ENCODE measurements around the gene WNT9A. TPM values are rescaled to one million over a fixed set of nuclear protein-coding genes. Genes with fewer than 3 reads are reported as not detected.

WNT9A gene
- total and polyA plus RNA-seq, 2 donors from 2014 or later = 0.58 to 3.1 TPM

DNA sequence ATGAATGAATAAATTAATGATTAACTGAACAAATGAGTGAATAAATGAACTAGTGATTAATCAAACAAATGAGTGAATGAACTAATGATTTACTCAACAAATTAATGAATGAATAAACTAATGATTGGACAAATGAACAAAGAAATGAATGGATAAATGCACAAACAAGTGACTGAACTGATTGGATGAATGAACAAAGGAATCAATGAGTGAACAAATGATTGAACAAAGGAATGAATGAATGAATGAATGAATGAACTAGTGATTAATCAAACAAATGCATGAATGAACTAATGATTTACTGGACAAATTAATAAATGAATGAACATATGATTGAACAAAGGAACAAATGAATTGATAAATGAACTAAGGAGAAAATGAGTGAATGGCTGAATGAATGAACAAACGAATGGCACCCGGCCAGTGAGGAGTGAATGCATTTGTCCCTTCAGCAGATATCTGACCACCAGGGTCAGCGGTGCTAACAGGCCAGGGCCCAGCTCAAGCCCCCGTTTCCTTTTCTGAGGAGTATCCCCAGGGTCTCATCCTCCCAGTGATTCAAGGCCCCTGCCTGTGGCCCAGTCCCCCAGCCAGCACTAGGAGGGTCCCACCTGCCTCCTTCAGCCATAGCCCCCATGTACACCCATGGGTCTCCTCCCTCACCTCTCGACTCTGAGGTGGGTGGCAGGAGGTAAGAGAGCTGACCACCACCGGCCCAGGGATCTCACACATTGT, 49.9 kb downstream of the WNT9A start:
- no peaks in the 10 kb centered on the region for H3K36me3 ChIP-seq (ENCODE audit: control insufficient read depth in 2 of 3, insufficient read depth in 3 of 3, low read length in 3 of 3)
- intact Hi-C loops (cut with DNase I) = no loop called here
- H3K9ac ChIP-seq (ENCODE audit: low read length in 3 of 3) = no peak overlapping the region
- no peak overlapping the region for H3K27ac ChIP-seq (ENCODE audit: low read depth in 2 of 2, low read length in 2 of 2)
- H3K4me1 ChIP-seq (ENCODE audit: control insufficient read depth in 2 of 3, insufficient read depth in 2 of 3, low read depth in 1 of 3, low read length in 3 of 3) = no peaks in the 10 kb centered on the region
- TF ChIP-seq, protein P1, sequence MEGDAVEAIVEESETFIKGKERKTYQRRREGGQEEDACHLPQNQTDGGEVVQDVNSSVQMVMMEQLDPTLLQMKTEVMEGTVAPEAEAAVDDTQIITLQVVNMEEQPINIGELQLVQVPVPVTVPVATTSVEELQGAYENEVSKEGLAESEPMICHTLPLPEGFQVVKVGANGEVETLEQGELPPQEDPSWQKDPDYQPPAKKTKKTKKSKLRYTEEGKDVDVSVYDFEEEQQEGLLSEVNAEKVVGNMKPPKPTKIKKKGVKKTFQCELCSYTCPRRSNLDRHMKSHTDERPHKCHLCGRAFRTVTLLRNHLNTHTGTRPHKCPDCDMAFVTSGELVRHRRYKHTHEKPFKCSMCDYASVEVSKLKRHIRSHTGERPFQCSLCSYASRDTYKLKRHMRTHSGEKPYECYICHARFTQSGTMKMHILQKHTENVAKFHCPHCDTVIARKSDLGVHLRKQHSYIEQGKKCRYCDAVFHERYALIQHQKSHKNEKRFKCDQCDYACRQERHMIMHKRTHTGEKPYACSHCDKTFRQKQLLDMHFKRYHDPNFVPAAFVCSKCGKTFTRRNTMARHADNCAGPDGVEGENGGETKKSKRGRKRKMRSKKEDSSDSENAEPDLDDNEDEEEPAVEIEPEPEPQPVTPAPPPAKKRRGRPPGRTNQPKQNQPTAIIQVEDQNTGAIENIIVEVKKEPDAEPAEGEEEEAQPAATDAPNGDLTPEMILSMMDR (IDR thresholded peaks at IDR 0.05; ENCODE audit: borderline replicate concordance, extremely low read depth, insufficient read depth) = no peak
- DNase-seq = peak in 3 of 5 donors; percentile 7 to 36 (median 26)
- H3K27me3 ChIP-seq (ENCODE audit: control insufficient read depth, insufficient read depth, low read length) = no peaks in the 10 kb centered on the region
- FAIRE-seq = no peak
- no peak overlapping the region for H3K4me3 ChIP-seq (ENCODE audit: low read length in 3 of 3)
- H3K9me3 ChIP-seq (ENCODE audit: control insufficient read depth in 2 of 3, insufficient read depth in 1 of 3, low read length in 3 of 3) = no peaks in the 10 kb centered on the region

DNA sequence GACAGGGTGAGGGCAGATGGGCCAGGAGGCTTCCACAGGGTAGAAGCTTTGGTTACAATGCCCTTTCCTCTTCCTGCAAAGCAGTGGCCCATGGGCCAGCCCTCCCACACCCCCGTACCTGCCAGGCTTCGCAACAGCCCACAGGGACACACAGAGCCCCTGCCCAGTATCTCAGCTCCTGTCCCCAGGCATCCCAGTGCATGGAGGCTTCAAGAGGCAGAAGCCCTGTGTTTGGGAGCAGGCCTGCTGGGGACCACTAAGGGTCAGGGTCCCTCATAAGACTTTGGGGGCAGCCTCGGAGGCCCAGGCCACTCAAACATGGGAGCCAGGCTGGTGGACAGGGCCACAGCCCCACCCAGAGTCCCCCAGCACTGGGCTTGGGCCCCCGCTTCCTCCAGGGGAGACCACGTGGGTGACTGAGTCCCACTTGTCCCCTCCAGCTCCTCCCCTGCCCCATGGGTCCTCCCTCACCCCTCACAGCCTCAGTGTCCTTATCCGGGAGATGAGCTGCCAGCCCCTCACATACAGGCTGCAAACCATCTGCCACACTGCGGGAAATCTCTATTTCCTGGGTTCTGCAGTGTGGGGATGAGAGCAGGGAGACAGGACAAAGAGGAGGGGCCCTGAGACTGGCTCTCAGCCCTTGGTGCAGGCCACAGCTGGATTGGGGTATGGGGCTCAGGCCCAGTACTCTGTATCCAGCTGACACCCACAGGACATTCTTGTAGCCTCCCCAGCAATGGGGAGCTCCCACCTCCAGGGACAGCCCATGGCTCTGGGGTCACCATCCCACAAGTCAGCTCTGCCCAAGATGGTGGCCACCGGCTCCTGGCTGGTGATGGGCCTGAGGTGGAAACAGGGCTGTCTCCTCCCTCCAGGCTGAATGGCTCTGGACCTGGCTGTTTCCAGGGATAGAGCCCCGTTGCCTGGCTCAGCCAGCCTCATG, 50.7 kb downstream of the WNT9A start:
- FAIRE-seq = no peak
- intact Hi-C loops (cut with DNase I) = no loop called here
- Histone ChIP-seq H3K4me1 (ENCODE audit: control insufficient read depth in 2 of 3, insufficient read depth in 2 of 3, low read depth in 1 of 3, low read length in 3 of 3) (no peaks in the 10 kb centered on the region), H3K27me3 (ENCODE audit: control insufficient read depth, insufficient read depth, low read length) (no peaks in the 10 kb centered on the region), H3K9me3 (ENCODE audit: control insufficient read depth in 2 of 3, insufficient read depth in 1 of 3, low read length in 3 of 3) (no peaks in the 10 kb centered on the region), H3K36me3 (ENCODE audit: control insufficient read depth in 2 of 3, insufficient read depth in 3 of 3, low read length in 3 of 3) (no peaks in the 10 kb centered on the region), H3K4me3 (ENCODE audit: low read length in 3 of 3) (no peak overlapping the region), H3K9ac (ENCODE audit: low read length in 3 of 3) (no peak overlapping the region), H3K27ac (ENCODE audit: low read depth in 2 of 2, low read length in 2 of 2) (no peak overlapping the region)
- TF ChIP-seq, protein P1 (IDR thresholded peaks at IDR 0.05; ENCODE audit: borderline replicate concordance, extremely low read depth, insufficient read depth) = no peak
- peak in 3 of 5 donors; percentile 8 to 54 (median 39) for DNase-seq

DNA sequence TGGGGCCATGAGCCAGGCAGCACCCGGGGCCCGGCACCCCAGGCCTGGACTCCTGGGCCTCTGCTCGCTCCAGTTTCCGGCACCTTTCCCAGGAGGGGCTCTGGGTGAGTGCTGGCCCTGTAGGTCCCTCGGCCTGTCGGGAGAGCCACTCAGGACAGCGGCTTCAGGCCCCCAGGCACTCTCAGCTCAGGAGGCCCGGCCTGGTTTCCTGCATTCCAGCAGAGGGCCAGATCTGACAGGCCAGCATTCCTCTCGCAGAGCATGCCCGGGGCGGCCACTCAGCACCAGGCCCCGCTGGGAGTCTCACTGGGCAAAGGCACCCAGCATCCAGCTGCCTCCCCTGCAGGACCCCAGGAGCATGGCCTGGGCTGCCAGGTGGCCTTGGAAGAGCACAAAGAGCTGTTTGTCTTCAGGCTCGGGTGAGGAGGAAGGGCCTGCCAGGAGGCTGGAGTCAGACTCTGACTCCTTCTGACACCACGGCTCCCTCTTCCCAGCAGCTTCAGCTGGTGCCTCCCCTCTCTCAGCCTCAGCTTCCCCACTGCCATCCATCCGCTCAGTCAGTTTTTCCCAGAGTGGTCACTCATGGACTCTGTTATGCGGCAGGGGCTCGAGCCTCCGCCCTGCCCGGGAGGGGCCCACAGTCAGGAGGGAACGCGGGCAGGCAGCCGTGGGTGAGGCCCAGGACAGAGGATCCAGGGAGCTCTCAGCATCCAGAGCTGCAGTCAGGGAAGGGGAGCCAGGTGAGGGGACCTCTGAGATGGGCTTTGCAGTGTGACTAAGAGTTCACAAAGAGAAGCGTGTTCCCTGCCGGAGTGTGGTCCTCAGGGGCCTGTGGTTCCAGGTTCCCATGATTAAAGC, 51.7 kb downstream of the WNT9A start:
- no peaks in the 10 kb centered on the region for H3K36me3 ChIP-seq (ENCODE audit: control insufficient read depth in 2 of 3, insufficient read depth in 3 of 3, low read length in 3 of 3)
- peak; percentile 43 to 72 (median 56) for DNase-seq
- H3K4me3 ChIP-seq (ENCODE audit: low read length in 3 of 3) = no peak overlapping the region
- no peak overlapping the region for H3K27ac ChIP-seq (ENCODE audit: low read depth in 2 of 2, low read length in 2 of 2)
- no peaks in the 10 kb centered on the region for H3K9me3 ChIP-seq (ENCODE audit: control insufficient read depth in 2 of 3, insufficient read depth in 1 of 3, low read length in 3 of 3)
- H3K27me3 ChIP-seq (ENCODE audit: control insufficient read depth, insufficient read depth, low read length) = no peaks in the 10 kb centered on the region
- H3K9ac ChIP-seq (ENCODE audit: low read length in 3 of 3) = no peak overlapping the region
- TF ChIP-seq, protein P1 (IDR thresholded peaks at IDR 0.05; ENCODE audit: borderline replicate concordance, extremely low read depth, insufficient read depth) = no peak
- no peaks in the 10 kb centered on the region for H3K4me1 ChIP-seq (ENCODE audit: control insufficient read depth in 2 of 3, insufficient read depth in 2 of 3, low read depth in 1 of 3, low read length in 3 of 3)
- FAIRE-seq = no peak
- intact Hi-C loops (cut with DNase I) = no loop called here

Measured in kidney (tissue), 14 donors.